ENCODE data around the gene TNRC6C.

The TNRC6C gene

GRCh38 chr17:78127888-78128550 lies 169.5 kb downstream of the TNRC6C start (continued):
- TF ChIP-seq, protein P1, sequence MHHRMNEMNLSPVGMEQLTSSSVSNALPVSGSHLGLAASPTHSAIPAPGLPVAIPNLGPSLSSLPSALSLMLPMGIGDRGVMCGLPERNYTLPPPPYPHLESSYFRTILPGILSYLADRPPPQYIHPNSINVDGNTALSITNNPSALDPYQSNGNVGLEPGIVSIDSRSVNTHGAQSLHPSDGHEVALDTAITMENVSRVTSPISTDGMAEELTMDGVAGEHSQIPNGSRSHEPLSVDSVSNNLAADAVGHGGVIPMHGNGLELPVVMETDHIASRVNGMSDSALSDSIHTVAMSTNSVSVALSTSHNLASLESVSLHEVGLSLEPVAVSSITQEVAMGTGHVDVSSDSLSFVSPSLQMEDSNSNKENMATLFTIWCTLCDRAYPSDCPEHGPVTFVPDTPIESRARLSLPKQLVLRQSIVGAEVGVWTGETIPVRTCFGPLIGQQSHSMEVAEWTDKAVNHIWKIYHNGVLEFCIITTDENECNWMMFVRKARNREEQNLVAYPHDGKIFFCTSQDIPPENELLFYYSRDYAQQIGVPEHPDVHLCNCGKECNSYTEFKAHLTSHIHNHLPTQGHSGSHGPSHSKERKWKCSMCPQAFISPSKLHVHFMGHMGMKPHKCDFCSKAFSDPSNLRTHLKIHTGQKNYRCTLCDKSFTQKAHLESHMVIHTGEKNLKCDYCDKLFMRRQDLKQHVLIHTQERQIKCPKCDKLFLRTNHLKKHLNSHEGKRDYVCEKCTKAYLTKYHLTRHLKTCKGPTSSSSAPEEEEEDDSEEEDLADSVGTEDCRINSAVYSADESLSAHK (tag by site-specific recombination; IDR thresholded peaks at IDR 0.05) = peak; percentile 100
- TF ChIP-seq ZNF776 (tag by site-specific recombination; IDR thresholded peaks at IDR 0.05; ENCODE audit: borderline replicate concordance) (no peak), FEZF1 (tag by site-specific recombination; IDR thresholded peaks at IDR 0.05) (peak; percentile 38; the same call in 1 of the 2 replicates), ZNF157 (tag by site-specific recombination; IDR thresholded peaks at IDR 0.05) (no peak), ZFP69B (tag by site-specific recombination; IDR thresholded peaks at IDR 0.05) (no peak), AEBP2 (tag by site-specific recombination; IDR thresholded peaks at IDR 0.05; ENCODE audit: borderline replicate concordance) (no peak), ZNF521 (tag by site-specific recombination; IDR thresholded peaks at IDR 0.05) (no peak), KLF1 (tag by site-specific recombination; IDR thresholded peaks at IDR 0.05) (peak; percentile 96), ZBTB11 (tag by site-specific recombination; conservative IDR thresholded peaks at IDR 0.05; ENCODE audit: low read depth) (no peak), MYNN (tag by site-specific recombination; IDR thresholded peaks at IDR 0.05; ENCODE audit: borderline replicate concordance) (no peak), ZNF335 (tag by site-specific recombination; conservative IDR thresholded peaks at IDR 0.05) (no peak), GLIS2 (tag by site-specific recombination; IDR thresholded peaks at IDR 0.05) (0 out of 2 replicates have a peak, but pooled peaks have one; percentile 63), ZBTB17 (tag by site-specific recombination; IDR thresholded peaks at IDR 0.05) (peak; percentile 59), ZNF391 (tag by site-specific recombination; IDR thresholded peaks at IDR 0.05; ENCODE audit: borderline replicate concordance, low read depth) (no peak), ZSCAN16 (tag by site-specific recombination; IDR thresholded peaks at IDR 0.05) (no peak), IKZF3 (tag by site-specific recombination; IDR thresholded peaks at IDR 0.05) (no peak), HOXD13 (CRISPR knock-in tag; IDR thresholded peaks at IDR 0.05; ENCODE audit: borderline replicate concordance) (no peak), PRDM10 (tag by site-specific recombination; IDR thresholded peaks at IDR 0.05) (peak; percentile 85), ZFP37 (tag by site-specific recombination; IDR thresholded peaks at IDR 0.05) (no peak), SP7 (tag by site-specific recombination; IDR thresholded peaks at IDR 0.05) (no peak), YY1 (tag by site-specific recombination; IDR thresholded peaks at IDR 0.05) (no peak), ZNF19 (tag by site-specific recombination; IDR thresholded peaks at IDR 0.05; ENCODE audit: low read depth) (no peak), ZFHX2 (tag by site-specific recombination; conservative IDR thresholded peaks at IDR 0.05) (no peak), ZNF561 (tag by site-specific recombination; IDR thresholded peaks at IDR 0.05; ENCODE audit: borderline replicate concordance) (no peak), GFI1B (tag by site-specific recombination; IDR thresholded peaks at IDR 0.05) (no peak)
- TF ChIP-seq, protein P2, sequence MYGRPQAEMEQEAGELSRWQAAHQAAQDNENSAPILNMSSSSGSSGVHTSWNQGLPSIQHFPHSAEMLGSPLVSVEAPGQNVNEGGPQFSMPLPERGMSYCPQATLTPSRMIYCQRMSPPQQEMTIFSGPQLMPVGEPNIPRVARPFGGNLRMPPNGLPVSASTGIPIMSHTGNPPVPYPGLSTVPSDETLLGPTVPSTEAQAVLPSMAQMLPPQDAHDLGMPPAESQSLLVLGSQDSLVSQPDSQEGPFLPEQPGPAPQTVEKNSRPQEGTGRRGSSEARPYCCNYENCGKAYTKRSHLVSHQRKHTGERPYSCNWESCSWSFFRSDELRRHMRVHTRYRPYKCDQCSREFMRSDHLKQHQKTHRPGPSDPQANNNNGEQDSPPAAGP (tag by site-specific recombination; IDR thresholded peaks at IDR 0.05) = no peak; the same call in 1 of the 2 replicates
- TF ChIP-seq, protein P3, sequence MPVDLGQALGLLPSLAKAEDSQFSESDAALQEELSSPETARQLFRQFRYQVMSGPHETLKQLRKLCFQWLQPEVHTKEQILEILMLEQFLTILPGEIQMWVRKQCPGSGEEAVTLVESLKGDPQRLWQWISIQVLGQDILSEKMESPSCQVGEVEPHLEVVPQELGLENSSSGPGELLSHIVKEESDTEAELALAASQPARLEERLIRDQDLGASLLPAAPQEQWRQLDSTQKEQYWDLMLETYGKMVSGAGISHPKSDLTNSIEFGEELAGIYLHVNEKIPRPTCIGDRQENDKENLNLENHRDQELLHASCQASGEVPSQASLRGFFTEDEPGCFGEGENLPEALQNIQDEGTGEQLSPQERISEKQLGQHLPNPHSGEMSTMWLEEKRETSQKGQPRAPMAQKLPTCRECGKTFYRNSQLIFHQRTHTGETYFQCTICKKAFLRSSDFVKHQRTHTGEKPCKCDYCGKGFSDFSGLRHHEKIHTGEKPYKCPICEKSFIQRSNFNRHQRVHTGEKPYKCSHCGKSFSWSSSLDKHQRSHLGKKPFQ (tag by site-specific recombination; IDR thresholded peaks at IDR 0.05) = no peak

All from HEK293 (cell line).